HEK293 (cell line): ENCODE measurements around the gene PLD4.
A peak's percentile ranks its signal among the peaks of the same experiment; 100 is the strongest.

Experiments
- IKZF3 ChIP-seq: fragments of 450-650 bp; IDR thresholded peaks from 2 replicates; pipeline ENCODE4 v1.5.0; 2018; ENCODE audit warnings: missing biosample characterization, mild to moderate bottlenecking, missing genetic modification characterization, moderate library complexity
- KLF8 ChIP-seq: fragments of 450-650 bp; formaldehyde crosslinking; IDR thresholded peaks from 2 replicates; pipeline ENCODE4 v1.5.1; 2016; ENCODE audit warnings: missing biosample characterization, missing genetic modification characterization
- SP3 ChIP-seq: fragments of 450-650 bp; formaldehyde crosslinking; IDR thresholded peaks from 2 replicates; pipeline ENCODE4 v1.5.1; 2016; ENCODE audit warnings: missing biosample characterization, missing genetic modification characterization
- ZBTB11 ChIP-seq: fragments of 450-650 bp; formaldehyde crosslinking; conservative IDR thresholded peaks from 2 replicates; pipeline ENCODE4 v1.5.1; 2016; ENCODE audit warnings: low read depth, missing biosample characterization, missing genetic modification characterization
- ZBTB20 ChIP-seq: fragments of 450-650 bp; formaldehyde crosslinking; IDR thresholded peaks from 2 replicates; pipeline ENCODE4 v1.5.1; 2016; ENCODE audit warnings: missing biosample characterization, missing genetic modification characterization
- ZBTB49 ChIP-seq: fragments of 450-650 bp; formaldehyde crosslinking; IDR thresholded peaks from 2 replicates; pipeline ENCODE4 v1.5.1; 2016; ENCODE audit warnings: missing biosample characterization, missing genetic modification characterization, low read depth
- ZNF324 ChIP-seq: fragments of 450-650 bp; formaldehyde crosslinking; IDR thresholded peaks from 2 replicates; pipeline ENCODE4 v1.5.1; 2016; ENCODE audit warnings: missing biosample characterization, missing genetic modification characterization
- ZNF37A ChIP-seq: fragments of 450-650 bp; IDR thresholded peaks from 2 replicates; pipeline ENCODE4 v1.5.1; 2018; ENCODE audit warnings: missing biosample characterization, missing genetic modification characterization
- ZNF549 ChIP-seq: fragments of 450-650 bp; IDR thresholded peaks from 2 replicates; pipeline ENCODE4 v1.5.1; 2018; ENCODE audit warnings: missing biosample characterization, missing genetic modification characterization, mild to moderate bottlenecking, inconsistent platforms, moderate library complexity
- ZNF561 ChIP-seq: fragments of 450-650 bp; IDR thresholded peaks from 2 replicates; pipeline ENCODE4 v1.5.1; 2018; ENCODE audit warnings: missing biosample characterization, missing genetic modification characterization, borderline replicate concordance
- ZNF610 ChIP-seq: fragments of 450-650 bp; formaldehyde crosslinking; IDR thresholded peaks from 2 replicates; pipeline ENCODE4 v1.5.1; 2016; ENCODE audit warnings: missing biosample characterization, missing genetic modification characterization, borderline replicate concordance
- ZNF629 ChIP-seq: fragments of 450-650 bp; formaldehyde crosslinking; IDR thresholded peaks from 2 replicates; pipeline ENCODE4 v1.5.1; 2017; ENCODE audit warnings: missing biosample characterization, missing genetic modification characterization
- ZNF660 ChIP-seq: fragments of 450-650 bp; IDR thresholded peaks from 2 replicates; pipeline ENCODE4 v1.5.1; 2018; ENCODE audit warnings: missing biosample characterization, mild to moderate bottlenecking, missing genetic modification characterization
- ZNF692 ChIP-seq: fragments of 450-650 bp; formaldehyde crosslinking; IDR thresholded peaks from 2 replicates; pipeline ENCODE4 v1.5.1; 2016; ENCODE audit warnings: missing biosample characterization, missing genetic modification characterization
- ZNF76 ChIP-seq: fragments of 450-650 bp; formaldehyde crosslinking; IDR thresholded peaks from 2 replicates; pipeline ENCODE4; 2016; ENCODE audit warnings: low read depth, missing biosample characterization, missing genetic modification characterization, borderline replicate concordance
- ZXDB ChIP-seq: fragments of 450-650 bp; formaldehyde crosslinking; IDR thresholded peaks from 2 replicates; pipeline ENCODE4 v1.5.1; 2016; ENCODE audit warnings: missing biosample characterization, missing genetic modification characterization

PLD4 gene

GRCh38 chr14:104932676-104933631, 8.3 kb downstream of the PLD4 start (continued):
- TF ChIP-seq SP3 (tag by site-specific recombination) (peak; percentile 69), ZNF629 (tag by site-specific recombination) (0 out of 2 replicates have a peak, but pooled peaks have one; percentile 27), ZNF660 (tag by site-specific recombination) (peak; percentile 95), ZNF76 (tag by site-specific recombination) (peak; percentile 66; the same call in 1 of the 2 replicates), KLF8 (peak; percentile 68; the same call in 1 of the 2 replicates), ZBTB49 (tag by site-specific recombination) (no peak), ZNF692 (tag by site-specific recombination) (peak; percentile 73), ZNF37A (tag by site-specific recombination) (no peak), IKZF3 (tag by site-specific recombination) (peak; percentile 77; the same call in 1 of the 2 replicates), ZBTB11 (tag by site-specific recombination) (peak; percentile 98), ZXDB (peak; percentile 47; the same call in 1 of the 2 replicates), ZNF561 (tag by site-specific recombination) (peak; percentile 72; the same call in 1 of the 2 replicates), ZNF610 (tag by site-specific recombination) (peak; percentile 28; the same call in 1 of the 2 replicates), ZNF324 (peak; percentile 34; the same call in 1 of the 2 replicates), ZBTB20 (tag by site-specific recombination) (peak; percentile 42; the same call in 1 of the 2 replicates), ZNF549 (tag by site-specific recombination) (no peak)
